Activated CD4-positive, alpha-beta memory T cell treated with anti-CD3 and anti-CD28 coated beads for 36 hours (primary cell): Measurements from ENCODE around the gene ARPC5. TPM values are rescaled to one million over a fixed set of nuclear protein-coding genes. Genes with fewer than 3 reads are reported as not detected.
A peak's percentile ranks its signal among the peaks of the same experiment; 100 is the strongest.

Source experiments
- CTCF ChIA-PET: fragments of 350-600 bp; sonication (Branson Sonifier 250); formaldehyde crosslinking; loops from one replicate; lab custom pipeline; 2021; ENCODE audit warnings: antibody characterized with exemption, inconsistent platforms; lab: Charles Lee
- POLR2A ChIA-PET: fragments of 350-600 bp; sonication (Branson Sonifier 250); formaldehyde crosslinking; loops from one replicate; lab custom pipeline; 2021; ENCODE audit warnings: antibody characterized with exemption; lab: Charles Lee
- DNase-seq: peaks from one replicate; pipeline ENCODE4 v3.0.0-alpha.2; 2020
- H3K27ac Mint-ChIP-seq: one replicate; pipeline ENCODE4 v1.8.0; 2021; ENCODE audit warnings: mixed read lengths
- H3K27me3 Mint-ChIP-seq: one replicate; pipeline ENCODE4 v1.8.0; 2021; ENCODE audit warnings: mixed read lengths
- H3K36me3 Mint-ChIP-seq: one replicate; pipeline ENCODE4 v1.8.0; 2021; ENCODE audit warnings: mixed read lengths
- H3K4me1 Mint-ChIP-seq: one replicate; pipeline ENCODE4 v1.8.0; 2021; ENCODE audit warnings: low read depth, mixed read lengths
- H3K4me3 Mint-ChIP-seq: one replicate; pipeline ENCODE4 v1.8.0; 2021; ENCODE audit warnings: mild to moderate bottlenecking, mixed read lengths
- H3K9me3 Mint-ChIP-seq: one replicate; pipeline ENCODE4 v1.8.0; 2021; ENCODE audit warnings: mixed read lengths
- intact Hi-C: fragments of 100-400 bp; cut with micrococcal nuclease; formaldehyde crosslinking; loops from one replicate; pipeline ENCODE4 v1.15.1; 2023
- total RNA-seq, 2 experiments: library from RNA; stranded (reverse); gene quantifications; one replicate each; pipeline ENCODE4 v1.2.3, GENCODE V29; 2021

ARPC5 gene
- total RNA-seq, 2 experiments from 2014 or later = 158 to 161 TPM

- POLR2A ChIA-PET = no interaction called here
- H3K27ac Mint-ChIP-seq = no peak overlapping the region
- intact Hi-C loops = no loop called here
Observed at GRCh38 chr1:183609759-183610452, 25.7 kb downstream of the ARPC5 start.

GRCh38 chr1:183609313-183609712, 26.3 kb downstream of the ARPC5 start:
- Mint-ChIP-seq H3K27ac (no peak overlapping the region), H3K36me3 (no peaks in the 10 kb centered on the region), H3K9me3 (no peaks in the 10 kb centered on the region), H3K4me1 (no peaks in the 10 kb centered on the region), H3K27me3 (peaks cover 2% of the 10 kb centered on the region), H3K4me3 (no peak overlapping the region)
- intact Hi-C loops = no loop called here
- ChIA-PET POLR2A (no interaction called here), CTCF (no interaction called here)
- peak; percentile 34 for DNase-seq

More at GRCh38 chr1:183609759-183610452, 25.7 kb downstream of the ARPC5 start:
- CTCF ChIA-PET = no interaction called here
- Mint-ChIP-seq H3K36me3 (no peaks in the 10 kb centered on the region), H3K4me1 (no peaks in the 10 kb centered on the region), H3K4me3 (no peak overlapping the region), H3K9me3 (no peaks in the 10 kb centered on the region), H3K27me3 (no peaks in the 10 kb centered on the region)
- DNase-seq = no peak

DNA sequence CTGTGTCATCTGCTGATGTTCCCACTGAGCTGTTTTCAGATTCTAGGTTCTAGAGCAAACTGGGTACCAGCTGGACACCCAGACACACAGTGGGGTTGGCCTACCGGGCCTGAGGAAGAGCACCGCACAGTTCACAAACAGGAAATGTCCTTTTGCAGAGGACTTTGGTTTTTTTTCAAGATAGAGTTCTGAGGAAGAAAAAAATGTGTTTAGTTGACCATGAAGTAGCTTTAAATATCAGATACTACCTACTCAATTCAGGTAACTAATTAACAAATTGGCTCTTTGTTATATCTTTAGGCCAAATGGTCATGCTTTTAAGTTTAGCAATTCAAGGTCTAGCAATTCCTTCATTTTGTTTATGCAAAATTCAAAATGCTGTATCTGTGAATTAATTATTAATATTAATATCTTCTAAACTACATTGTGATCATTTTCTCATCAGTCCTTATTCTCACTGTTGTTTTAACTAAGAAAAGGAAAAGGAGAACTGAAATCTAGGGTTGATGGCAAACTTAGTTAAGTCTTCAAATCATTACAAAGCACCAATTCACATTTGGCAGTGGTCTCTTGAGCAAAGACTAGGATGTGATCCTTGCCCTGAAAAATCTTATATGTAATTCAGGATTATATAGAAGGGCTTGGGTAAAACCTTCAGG, 28.1 kb downstream of the ARPC5 start:
- Mint-ChIP-seq H3K4me1 (peaks cover 6% of the 10 kb centered on the region), H3K27ac (no peak overlapping the region), H3K27me3 (peaks cover 5% of the 10 kb centered on the region), H3K36me3 (no peaks in the 10 kb centered on the region), H3K9me3 (no peaks in the 10 kb centered on the region), H3K4me3 (no peak overlapping the region)
- CTCF ChIA-PET = no interaction called here
- intact Hi-C loops = no loop called here
- POLR2A ChIA-PET = no interaction called here
- no peak for DNase-seq

DNA sequence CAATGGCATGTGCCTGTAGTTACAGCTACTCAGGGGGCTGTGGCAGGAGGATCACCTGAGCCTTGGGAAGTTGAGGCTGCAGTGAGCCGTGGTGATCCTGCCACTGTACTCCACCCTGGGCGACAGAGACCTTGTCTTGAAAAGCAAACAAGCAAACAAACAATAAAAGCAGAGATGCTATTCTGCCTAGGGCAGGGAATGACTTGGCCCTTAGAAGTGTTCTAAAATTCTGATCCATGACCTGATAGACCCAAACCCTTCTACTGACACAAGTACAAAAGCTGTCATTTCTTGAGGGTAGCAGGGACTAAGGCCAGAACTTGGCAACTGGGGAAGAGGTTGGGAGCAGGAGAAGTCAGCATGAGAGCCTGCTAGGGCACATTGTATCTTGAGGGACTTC, 29.7 kb downstream of the ARPC5 start:
- POLR2A ChIA-PET = no interaction called here
- H3K9me3 Mint-ChIP-seq = no peaks in the 10 kb centered on the region
- no peak overlapping the region for H3K4me3 Mint-ChIP-seq
- no peaks in the 10 kb centered on the region for H3K36me3 Mint-ChIP-seq
- intact Hi-C loops = no loop called here
- peaks cover 5% of the 10 kb centered on the region for H3K27me3 Mint-ChIP-seq
- DNase-seq = no peak
- no peak overlapping the region for H3K27ac Mint-ChIP-seq
- CTCF ChIA-PET = no interaction called here
- H3K4me1 Mint-ChIP-seq = peaks cover 6% of the 10 kb centered on the region

DNA sequence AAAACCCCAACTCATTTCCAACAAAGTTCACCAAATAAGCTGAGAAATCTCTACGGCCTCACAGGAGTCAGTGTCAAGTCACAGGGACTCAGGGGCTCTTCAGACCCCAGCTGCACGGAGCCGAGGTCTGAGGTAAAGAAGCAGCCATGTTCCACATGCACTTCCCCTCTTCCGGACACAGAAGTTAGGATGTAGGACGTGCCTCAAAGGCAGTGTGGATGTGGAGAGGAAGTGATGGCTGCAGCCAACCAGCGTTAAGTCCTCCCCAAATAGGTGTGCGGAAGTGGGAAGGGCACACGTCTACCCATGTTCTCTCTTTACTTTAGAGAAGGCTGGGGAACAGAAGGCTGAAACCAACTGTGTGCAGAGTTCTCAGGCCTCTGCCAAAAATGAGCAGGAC, 30.8 kb downstream of the ARPC5 start:
- Mint-ChIP-seq H3K4me3 (no peak overlapping the region), H3K27ac (no peak overlapping the region), H3K4me1 (peaks cover 6% of the 10 kb centered on the region), H3K9me3 (no peaks in the 10 kb centered on the region), H3K36me3 (no peaks in the 10 kb centered on the region), H3K27me3 (peaks cover 5% of the 10 kb centered on the region)
- DNase-seq = no peak
- ChIA-PET CTCF (no interaction called here), POLR2A (interaction anchor here (0.6 kb wide), 1 partner anchor 83 kb away, joined by 5 read pairs; no protein-coding TSS in a partner anchor)
- intact Hi-C loops = no loop called here

GRCh38 chr1:183604038-183604808, 31.4 kb downstream of the ARPC5 start:
- H3K9me3 Mint-ChIP-seq = no peaks in the 10 kb centered on the region
- H3K4me3 Mint-ChIP-seq = no peak overlapping the region
- no peak overlapping the region for H3K27ac Mint-ChIP-seq
- ChIA-PET POLR2A (no interaction called here), CTCF (no interaction called here)
- no peak for DNase-seq
- peaks cover 5% of the 10 kb centered on the region for H3K27me3 Mint-ChIP-seq
- H3K36me3 Mint-ChIP-seq = no peaks in the 10 kb centered on the region
- intact Hi-C loops = no loop called here
- H3K4me1 Mint-ChIP-seq = peaks cover 6% of the 10 kb centered on the region

DNA sequence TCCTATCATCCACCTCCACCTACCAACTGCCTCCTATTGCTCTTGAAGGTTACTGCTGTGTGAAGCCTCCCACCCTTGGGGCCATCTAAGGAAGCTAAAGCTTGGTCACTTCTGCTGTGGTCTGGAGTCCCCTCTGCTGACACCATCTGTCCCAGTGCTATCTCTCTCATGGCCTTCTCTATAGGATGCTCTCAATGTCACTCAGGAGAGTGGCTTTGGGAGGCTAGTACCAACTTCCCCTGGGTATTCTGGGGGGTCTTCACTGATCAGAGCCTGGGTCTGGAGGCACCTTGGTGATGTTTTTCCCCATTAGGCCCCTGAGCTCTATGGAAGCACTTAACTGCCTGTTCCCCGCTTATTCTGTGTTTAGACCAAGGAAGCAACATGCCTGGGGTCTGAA, 33.1 kb downstream of the ARPC5 start:
- POLR2A ChIA-PET = no interaction called here
- peaks cover 5% of the 10 kb centered on the region for H3K27me3 Mint-ChIP-seq
- CTCF ChIA-PET = interaction anchor here (0.6 kb wide), 2 partner anchors 22 to 295 kb away, joined by 3 read pairs; no protein-coding TSS in a partner anchor
- no peaks in the 10 kb centered on the region for H3K9me3 Mint-ChIP-seq
- no peaks in the 10 kb centered on the region for H3K36me3 Mint-ChIP-seq
- intact Hi-C loops = no loop called here
- H3K4me3 Mint-ChIP-seq = no peak overlapping the region
- peaks cover 12% of the 10 kb centered on the region for H3K4me1 Mint-ChIP-seq
- DNase-seq = no peak
- H3K27ac Mint-ChIP-seq = no peak overlapping the region

GRCh38 chr1:183600634-183601033, 34.9 kb downstream of the ARPC5 start:
- Mint-ChIP-seq H3K27ac (no peak overlapping the region), H3K27me3 (peaks cover 5% of the 10 kb centered on the region), H3K36me3 (no peaks in the 10 kb centered on the region), H3K4me3 (no peak overlapping the region), H3K9me3 (no peaks in the 10 kb centered on the region), H3K4me1 (peaks cover 12% of the 10 kb centered on the region)
- no peak for DNase-seq
- POLR2A ChIA-PET = no interaction called here
- CTCF ChIA-PET = interaction anchor here (0.7 kb wide), 1 partner anchor 547 kb away, joined by 6 read pairs; no protein-coding TSS in a partner anchor
- intact Hi-C loops = no loop called here

DNA sequence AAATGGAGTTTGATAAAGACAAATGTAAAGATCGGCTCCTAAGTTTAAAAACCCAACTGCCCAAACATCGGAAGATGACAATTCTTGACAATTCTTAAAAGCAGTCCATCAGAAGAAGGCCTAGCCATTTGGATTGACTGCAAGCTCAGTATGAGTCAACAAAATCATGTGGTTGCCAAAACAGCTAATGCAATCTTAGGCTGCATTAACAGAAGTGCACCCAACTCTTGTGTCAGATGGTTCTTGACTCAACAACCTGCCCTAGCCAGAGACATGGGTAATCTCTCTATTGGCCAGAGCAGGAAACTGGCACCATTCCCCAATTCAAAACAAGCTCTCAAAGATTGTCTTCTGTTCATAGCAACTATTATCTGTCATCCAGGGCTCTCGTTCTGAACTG, 35.4 kb downstream of the ARPC5 start:
- no peak overlapping the region for H3K4me3 Mint-ChIP-seq
- H3K36me3 Mint-ChIP-seq = no peaks in the 10 kb centered on the region
- no peaks in the 10 kb centered on the region for H3K9me3 Mint-ChIP-seq
- POLR2A ChIA-PET = no interaction called here
- intact Hi-C loops = no loop called here
- no peak for DNase-seq
- no peak overlapping the region for H3K27ac Mint-ChIP-seq
- H3K4me1 Mint-ChIP-seq = peaks cover 12% of the 10 kb centered on the region
- H3K27me3 Mint-ChIP-seq = peaks cover 5% of the 10 kb centered on the region
- CTCF ChIA-PET = interaction anchor here (0.7 kb wide), 1 partner anchor 548 kb away, joined by 6 read pairs; no protein-coding TSS in a partner anchor

DNA sequence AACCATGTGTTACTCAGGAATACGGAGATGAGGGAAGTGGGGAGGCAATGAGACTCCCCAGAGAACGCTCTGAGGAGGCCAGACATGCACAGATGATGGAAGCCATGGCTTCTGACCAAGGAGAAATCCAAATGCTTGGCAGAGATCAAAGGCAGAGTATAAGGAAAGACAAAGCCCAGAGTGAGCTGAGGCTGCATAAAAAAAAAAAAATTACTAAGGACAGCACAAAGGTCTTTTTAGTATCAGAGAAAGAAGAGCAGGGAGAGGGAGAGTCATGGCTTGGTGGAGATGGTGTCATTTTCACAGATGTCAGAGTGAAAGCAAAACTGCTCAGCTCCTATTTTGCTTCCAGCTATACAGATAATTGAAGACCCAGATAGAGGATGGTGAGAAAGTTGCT, 37.2 kb downstream of the ARPC5 start:
- Mint-ChIP-seq H3K27me3 (no peaks in the 10 kb centered on the region), H3K9me3 (no peaks in the 10 kb centered on the region), H3K36me3 (no peaks in the 10 kb centered on the region), H3K4me3 (no peak overlapping the region), H3K27ac (no peak overlapping the region), H3K4me1 (peaks cover 11% of the 10 kb centered on the region)
- ChIA-PET POLR2A (no interaction called here), CTCF (interaction anchor here (1.1 kb wide), 1 partner anchor 57 kb away, joined by 4 read pairs; no protein-coding TSS in a partner anchor)
- DNase-seq = no peak
- intact Hi-C loops = no loop called here

DNA sequence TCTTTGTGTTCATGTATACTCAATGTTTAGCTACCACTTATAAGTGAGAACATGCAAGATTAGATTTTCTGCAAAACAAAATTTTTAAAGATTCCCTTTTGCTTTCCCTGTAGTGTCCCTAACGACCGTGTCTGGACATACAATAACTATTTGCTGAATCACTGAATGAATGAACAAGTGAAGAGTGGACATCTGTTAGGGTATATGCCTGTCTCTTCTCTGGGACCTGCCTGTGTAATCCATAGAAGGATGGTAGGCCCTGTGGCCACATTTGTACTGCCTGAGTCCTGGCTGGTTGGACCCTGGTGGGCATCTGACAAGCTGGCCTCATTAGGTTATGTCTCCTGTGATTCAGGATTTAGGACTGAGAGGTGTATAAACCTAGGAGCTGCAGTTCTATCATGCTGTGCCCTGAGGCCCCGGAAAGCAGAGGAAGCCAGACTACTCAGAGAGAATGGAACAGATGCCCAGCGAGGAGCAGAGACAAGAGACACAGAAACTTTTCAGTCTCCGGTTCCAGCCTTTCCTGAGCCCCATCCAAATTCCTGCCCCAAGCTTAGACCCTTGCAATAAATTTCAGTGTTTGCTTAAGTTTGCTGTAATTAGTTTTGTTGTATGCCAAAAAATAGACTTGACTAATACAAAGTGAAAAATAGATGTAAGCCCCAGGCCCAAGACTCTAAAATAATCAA, 37.8 kb downstream of the ARPC5 start:
- intact Hi-C loops = no loop called here
- Mint-ChIP-seq H3K27ac (no peak overlapping the region), H3K4me3 (no peak overlapping the region), H3K9me3 (no peaks in the 10 kb centered on the region), H3K4me1 (peaks cover 17% of the 10 kb centered on the region), H3K27me3 (no peaks in the 10 kb centered on the region), H3K36me3 (no peaks in the 10 kb centered on the region)
- POLR2A ChIA-PET = no interaction called here
- CTCF ChIA-PET = no interaction called here
- no peak for DNase-seq

DNA sequence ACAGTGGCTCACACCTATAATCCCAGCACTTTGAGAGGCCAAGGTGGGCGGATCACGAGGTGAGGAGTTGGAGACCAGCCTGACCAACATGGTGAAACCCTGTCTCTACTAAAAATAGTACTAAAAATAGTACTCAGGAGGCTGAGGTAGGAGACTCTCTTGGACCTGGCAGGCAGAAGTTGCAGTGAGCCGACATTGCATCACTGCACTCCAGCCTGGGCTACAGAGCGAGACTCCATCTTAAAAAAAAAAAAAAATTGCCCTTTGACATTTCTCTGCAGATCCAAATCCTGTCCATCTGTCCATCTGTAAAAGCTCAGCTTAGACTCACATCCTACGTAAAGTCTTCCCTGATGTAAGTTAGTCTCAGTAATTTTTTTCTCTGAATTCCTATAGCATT, 39.1 kb downstream of the ARPC5 start:
- Mint-ChIP-seq H3K9me3 (no peaks in the 10 kb centered on the region), H3K4me1 (peaks cover 18% of the 10 kb centered on the region), H3K27me3 (no peaks in the 10 kb centered on the region), H3K27ac (no peak overlapping the region), H3K4me3 (no peak overlapping the region), H3K36me3 (no peaks in the 10 kb centered on the region)
- CTCF ChIA-PET = no interaction called here
- no peak for DNase-seq
- intact Hi-C loops = no loop called here
- POLR2A ChIA-PET = no interaction called here
